Germinal center (tissue), 1 donor: Measurements from ENCODE around the gene KRT6A.
A peak's percentile ranks its signal among the peaks of the same experiment; 100 is the strongest.

Experiments
- DNase-seq: peaks from one replicate; pipeline ENCODE4 v3.0.0; 2012; ENCODE audit warnings: mixed read lengths, low spot score

Gene KRT6A

DNA sequence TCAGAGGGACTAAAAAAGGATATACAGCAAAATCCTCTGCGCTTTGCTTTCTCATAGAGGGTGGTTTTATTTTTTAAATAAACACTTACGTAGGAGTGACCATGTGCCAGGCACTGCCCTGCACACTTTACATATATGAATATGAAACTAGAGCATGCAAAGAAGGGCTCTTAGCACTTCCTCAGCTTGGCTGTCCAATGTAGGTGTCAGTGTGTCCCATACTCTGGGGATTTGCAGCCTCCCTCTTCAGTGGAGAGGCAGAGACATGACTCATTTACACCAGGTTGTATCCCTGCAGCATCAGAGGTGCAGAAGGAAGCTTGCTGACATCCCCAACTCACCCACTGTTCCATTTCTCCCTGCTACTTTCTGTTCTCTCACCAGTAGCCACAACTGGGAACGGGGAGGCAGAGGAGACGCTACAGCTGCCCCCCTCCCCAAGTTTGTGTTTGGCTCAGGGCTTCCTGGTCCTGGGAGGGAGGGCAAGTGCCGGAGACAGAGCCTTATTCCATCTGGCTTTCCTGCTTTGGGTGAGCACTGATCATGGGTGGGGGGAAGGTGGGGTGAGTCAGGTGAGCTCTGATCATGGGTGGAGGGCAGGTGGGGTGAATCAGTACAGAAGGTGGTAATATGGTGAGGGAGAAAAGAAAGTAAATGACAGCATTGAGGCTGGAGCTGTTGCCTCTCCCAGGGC is 32.0 kb upstream of the KRT6A start:
- no peak for DNase-seq

DNA sequence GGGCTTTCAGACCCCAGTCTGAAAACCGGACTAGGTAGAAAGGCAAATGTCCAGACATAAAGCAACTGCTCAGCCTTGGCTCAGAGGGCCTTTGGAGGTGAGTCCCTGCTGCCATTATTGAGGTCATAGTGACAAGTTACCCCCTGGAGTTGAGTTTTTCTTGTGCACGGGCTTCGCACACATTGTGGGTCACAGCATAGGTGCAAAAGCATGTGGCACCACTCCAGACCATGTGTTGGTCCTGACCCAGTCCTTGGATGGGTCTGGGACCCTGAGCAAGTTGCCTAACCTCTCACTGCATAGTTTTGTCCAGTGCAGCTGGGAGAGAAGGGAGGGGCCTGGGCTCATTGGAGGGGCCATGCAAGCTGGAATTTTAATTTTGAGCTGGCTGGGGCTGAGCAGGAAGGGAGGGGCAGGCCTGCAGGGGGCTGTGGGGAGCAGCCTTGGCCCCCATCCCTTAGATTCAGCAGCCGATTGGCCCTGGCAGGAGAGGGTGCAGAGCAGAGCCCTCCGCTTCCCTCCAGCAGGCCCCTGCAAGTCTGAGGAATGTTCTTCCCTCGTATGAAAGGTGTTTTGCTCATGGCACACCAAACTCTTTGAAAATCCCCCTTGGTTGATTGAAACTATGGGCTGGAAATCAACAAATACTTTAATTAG is 31.3 kb upstream of the KRT6A start:
- DNase-seq = no peak

DNA sequence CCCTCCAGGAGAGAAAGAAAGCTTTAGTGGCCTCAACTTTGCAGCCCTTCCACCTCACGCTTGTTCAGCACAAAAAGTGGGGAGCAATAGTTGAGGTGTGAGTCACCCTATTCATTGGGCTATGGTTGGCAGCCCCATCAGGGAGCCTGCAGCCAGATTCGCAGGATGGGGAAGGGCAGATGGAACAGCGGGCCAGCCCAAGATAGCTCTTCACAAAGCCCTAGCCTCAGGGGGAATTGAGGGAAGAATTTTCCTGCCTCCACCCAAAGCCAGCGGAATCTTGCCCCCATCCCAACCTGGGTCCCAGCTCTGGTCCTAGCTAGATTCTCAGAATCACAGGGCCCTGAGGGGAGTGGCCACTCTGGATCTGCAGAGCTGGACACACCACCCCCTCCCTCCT is 30.8 kb upstream of the KRT6A start:
- no peak for DNase-seq

DNA sequence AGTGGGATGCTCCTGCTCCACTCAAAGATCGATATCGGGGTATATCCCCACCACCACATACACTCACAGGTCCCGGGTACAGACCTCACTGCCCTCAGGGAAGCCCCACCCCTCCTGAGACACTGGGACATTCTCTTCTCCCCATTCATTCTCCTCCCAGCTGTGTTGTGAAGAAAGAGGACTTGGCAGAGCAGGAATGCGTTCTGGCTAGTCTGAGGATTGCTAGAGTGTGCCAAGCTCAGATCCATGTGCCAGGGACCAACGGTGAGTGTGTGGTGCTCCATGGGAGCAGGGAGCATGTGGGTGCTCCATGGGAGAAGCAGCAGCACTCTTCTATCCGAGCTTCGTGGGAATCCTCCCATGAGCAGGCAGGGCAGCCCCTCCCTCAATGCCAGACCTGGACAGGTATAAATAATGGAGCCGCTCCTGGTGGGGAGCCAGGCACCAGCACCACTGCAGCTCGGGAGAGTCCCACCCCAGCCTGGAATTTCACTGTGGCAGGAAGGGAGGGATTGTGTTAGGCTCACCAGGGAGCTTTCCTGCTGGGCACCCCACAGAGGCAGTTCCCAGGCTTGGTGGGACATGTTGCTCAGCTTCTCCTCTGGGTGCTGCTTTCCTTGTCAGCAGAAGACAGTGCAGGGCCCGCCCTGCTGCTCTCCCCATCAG is 29.4 kb upstream of the KRT6A start:
- no peak for DNase-seq

DNA sequence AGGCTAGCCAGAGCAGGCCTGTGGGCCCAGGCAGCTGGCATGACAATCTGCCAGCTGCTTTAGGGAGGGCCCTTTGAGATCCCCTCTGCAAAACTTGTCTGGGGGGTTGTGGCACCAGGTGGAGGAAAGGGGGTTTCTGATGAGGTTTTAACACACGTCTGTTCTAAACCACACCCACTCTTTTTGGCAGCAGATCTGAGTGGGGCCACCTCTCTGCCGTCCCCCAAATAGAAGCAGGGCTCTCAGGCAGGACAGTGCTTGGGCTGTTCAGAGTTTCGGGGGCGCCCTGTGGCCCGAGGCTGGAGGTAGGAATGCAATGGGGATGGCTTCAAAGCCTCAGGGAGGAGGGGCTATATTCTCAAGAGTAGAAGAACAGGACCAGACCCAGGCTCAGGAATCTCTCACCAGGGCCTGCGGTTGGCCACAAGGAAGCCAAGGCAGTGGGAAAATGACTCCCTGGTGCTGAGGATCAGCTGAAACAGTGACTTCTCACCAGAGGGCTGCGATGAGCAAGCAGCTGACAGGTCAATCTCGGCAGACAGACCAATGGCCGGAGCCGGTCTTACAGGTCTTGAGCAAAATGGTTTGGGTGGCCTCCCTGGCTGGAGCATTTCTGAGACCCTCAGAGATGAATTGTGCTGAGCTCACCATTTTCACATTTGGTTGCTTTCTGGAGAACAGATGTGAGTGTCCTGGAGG is 28.7 kb upstream of the KRT6A start:
- no peak for DNase-seq

- no peak for DNase-seq
Observed at GRCh38 chr12:52521175-52521567, 28.1 kb upstream of the KRT6A start.

- no peak for DNase-seq
Observed at GRCh38 chr12:52519826-52520662, 27.0 kb upstream of the KRT6A start, which contains the start of gene KRT5. Gene KRT5 (minus strand): TSS chr12:52520394. CDS start chr12:52520296, 98 bp downstream.

DNA sequence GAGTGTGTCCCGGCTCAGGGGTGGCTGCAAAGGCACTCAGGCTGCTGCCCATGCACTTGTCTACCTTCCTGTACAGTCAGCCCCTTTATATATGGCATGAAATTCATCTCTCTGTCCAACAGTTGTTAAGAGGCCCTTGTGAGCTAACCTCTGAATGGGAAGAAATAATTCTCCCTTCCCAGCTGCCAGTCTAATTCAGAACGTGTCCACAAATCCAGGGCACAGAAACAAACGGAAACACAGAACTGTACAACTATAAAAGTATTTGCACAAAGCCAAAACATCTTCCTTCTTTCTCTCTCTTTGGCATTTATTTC is 26.3 kb upstream of the KRT6A start:
- DNase-seq = no peak

DNA sequence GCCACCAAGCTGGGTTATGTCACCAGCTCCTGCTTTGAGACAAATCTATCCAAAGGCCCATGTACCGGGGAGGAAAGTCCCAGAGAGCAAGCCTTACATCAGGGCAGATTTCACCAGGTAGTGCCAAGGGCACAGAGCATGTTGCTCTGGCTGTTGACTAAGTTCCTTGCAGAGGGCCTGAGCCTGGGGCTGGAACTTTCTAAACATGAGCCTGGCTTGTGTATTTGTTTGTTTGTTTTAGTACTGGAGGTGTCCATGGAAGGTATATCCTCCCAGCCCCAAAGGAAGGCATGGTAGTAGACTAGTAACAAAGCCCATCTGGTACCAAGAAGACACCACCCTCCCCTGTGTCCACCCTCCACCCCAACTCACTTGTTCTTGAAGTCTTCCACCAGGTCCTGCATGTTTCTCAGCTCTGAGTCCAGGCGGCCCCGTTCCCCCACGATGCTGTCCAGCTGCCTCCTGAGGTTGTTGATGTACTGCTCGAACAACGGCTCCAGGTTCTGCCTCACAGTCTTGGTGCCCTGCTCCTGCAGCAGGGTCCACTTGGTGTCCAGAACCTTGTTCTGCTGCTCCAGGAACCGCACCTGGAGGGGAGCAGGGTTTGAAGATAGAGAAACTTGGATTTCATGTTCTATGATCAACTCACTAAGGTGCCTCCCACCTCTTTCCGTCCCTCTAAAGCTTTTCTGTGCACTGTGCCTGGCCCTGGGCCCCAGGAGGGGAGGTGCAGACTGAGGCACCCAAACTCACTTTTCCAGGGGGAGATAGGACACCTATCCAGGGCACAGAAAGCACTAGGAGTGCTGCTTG is 25.7 kb upstream of the KRT6A start:
- DNase-seq = no peak

- no peak for DNase-seq
Observed at GRCh38 chr12:52517888-52518287, 24.8 kb upstream of the KRT6A start.

DNA sequence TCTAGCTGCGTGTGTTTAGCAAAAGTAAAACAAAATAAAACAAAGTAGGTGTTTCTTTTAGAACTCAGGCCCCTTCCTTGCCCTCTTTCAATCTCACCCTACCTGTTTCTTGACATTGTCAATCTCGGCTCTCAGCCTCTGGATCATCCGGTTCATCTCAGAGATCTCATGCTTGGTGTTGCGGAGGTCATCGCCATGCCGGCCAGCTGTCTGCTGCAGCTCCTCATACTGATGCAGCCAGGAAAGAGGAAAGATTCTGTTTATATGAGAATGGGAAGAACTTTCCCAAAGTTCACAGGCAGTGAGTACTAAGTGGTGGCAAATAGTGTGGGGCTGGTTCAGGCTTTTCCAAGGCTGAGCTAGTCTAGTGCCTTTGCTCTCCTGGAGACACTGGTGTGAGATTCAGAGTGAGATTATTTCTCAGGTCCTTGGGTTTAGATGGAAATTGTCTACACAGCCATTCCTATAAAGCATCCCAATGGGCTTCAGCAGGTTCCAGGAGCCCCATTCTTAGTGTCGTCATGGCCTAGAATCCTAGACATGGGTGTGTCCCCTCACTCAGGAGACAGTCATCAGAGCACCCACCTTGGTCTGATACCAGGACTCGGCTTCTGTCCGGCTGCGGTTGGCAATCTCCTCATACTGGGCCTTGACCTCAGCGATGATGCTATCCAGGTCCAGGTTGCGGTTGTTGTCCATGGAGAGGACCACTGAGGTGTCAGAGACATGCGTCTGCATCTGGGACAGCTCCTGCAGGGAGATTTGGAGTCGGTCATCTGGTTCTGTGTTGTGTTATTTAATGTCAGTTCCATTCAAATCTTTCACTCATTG is 24.2 kb upstream of the KRT6A start:
- DNase-seq = no peak

DNA sequence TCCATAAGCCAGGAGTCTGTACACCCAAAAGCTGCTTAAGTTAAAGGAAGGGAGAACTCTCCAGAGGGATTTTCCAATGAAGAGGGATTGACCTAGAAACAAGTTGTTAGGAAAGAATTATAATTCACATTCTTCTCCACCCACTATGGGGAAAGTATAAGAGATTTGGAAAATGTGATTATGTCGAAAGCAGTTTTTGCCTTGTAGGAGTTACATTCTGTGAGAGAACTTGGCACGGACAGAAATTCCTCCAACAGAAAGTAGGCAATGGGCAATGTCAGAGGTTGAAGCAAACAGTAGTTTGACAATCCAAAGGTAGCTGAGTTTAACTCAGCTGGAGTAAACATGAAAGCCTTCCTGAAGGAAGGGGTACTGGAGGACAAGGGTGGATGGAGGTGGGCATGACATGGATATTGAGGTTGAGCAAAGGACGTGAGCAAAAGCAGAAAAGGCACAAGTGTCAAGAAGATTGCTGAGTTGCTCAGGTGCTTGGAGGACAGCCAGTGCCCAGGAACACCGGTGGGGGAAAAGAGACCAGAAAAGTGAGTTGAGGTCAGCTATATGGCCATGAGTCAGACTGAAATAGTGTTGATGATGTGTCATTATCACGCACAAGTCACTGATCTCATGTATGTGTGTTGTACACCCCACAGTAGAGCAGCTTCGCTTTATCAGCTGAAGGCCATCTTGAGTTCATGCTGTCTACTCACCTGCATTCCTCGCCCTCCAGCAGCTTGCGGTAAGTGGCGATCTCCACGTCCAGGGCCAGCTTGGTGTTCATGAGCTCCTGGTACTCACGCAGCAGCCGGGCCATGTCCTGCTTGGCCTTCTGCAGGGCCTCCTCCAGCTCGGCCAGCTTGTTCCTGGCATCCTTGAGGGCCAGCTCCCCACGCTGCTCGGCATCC is 23.1 kb upstream of the KRT6A start:
- DNase-seq = no peak

- DNase-seq = no peak
Observed at GRCh38 chr12:52515319-52515646, 22.2 kb upstream of the KRT6A start.

DNA sequence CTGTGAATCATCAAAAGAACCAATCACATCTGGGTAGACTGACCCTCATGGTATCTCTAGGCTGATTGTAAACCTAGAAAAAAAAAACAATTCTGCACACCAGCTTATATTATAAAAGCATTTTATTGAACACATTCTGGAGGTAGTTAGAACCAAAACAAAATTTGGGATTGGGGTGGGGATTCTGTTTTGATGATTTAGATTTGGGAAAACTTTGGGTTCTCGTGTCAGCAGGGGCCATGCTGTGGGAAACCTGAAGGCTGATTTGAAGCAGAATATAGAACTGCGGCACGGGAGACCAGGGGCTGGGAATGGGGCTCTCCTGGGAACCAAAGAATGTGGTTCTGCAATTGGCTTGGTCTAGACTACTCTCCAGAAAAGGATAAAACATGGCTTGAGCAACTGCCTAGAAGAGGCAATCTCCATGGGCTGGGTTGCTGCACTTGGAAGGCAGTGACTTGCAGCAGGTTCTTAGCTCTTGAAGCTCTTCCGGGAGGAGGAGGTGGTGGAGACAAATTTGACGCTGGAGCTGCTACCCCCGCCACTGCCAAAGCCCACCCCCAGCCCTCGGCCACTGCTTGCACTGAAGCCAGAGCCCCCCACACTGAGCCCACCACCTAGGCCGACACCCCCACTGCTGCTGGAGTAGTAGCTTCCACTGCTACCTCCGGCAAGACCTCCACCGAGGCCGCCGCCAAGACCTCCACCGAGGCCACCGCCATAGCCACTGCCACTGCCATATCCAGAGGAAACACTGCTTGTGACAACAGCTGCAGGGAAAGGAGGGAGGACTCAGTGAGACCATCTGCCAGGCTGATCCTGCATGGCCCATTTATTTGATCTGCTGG is 21.6 kb upstream of the KRT6A start:
- no peak for DNase-seq

- DNase-seq = no peak
Observed at GRCh38 chr12:52513736-52514135, 20.7 kb upstream of the KRT6A start.

- DNase-seq = no peak
Observed at GRCh38 chr12:52508211-52508610, 15.2 kb upstream of the KRT6A start.

GRCh38 chr12:52506858-52507715 is 14.0 kb upstream of the KRT6A start:
- peak; percentile 15 for DNase-seq
